ENCODE measurements around the gene DLG2. TPM values are rescaled to one million over a fixed set of nuclear protein-coding genes. Genes with fewer than 3 reads are reported as not detected.

The DLG2 gene
- polyA plus RNA-seq, 3 donors: 9.9 to 11.8 (median 10.1) TPM

GRCh38 chr11:85099522-85099921 lies 527.6 kb downstream of the DLG2 start:
- DNase-seq (ENCODE audit: extremely low read depth in 1 of 11, low read depth in 9 of 11, low spot score in 4 of 11): no peak

GRCh38 chr11:85098996-85099395 lies 528.1 kb downstream of the DLG2 start:
- DNase-seq (ENCODE audit: extremely low read depth in 1 of 11, low read depth in 9 of 11, low spot score in 4 of 11): no peak

GRCh38 chr11:85096939-85097338 lies 530.2 kb downstream of the DLG2 start:
- DNase-seq (ENCODE audit: extremely low read depth in 1 of 11, low read depth in 9 of 11, low spot score in 4 of 11): no peak

- no peak for DNase-seq (ENCODE audit: extremely low read depth in 1 of 11, low read depth in 9 of 11, low spot score in 4 of 11)
Measured at GRCh38 chr11:85095239-85095638, 531.9 kb downstream of the DLG2 start.

GRCh38 chr11:85094795-85095194 lies 532.3 kb downstream of the DLG2 start:
- DNase-seq (ENCODE audit: extremely low read depth in 1 of 11, low read depth in 9 of 11, low spot score in 4 of 11): no peak

GRCh38 chr11:85089654-85090053 lies 537.5 kb downstream of the DLG2 start:
- no peak for DNase-seq (ENCODE audit: extremely low read depth in 1 of 11, low read depth in 9 of 11, low spot score in 4 of 11)

- no peak for DNase-seq (ENCODE audit: extremely low read depth in 1 of 11, low read depth in 9 of 11, low spot score in 4 of 11)
Measured at GRCh38 chr11:85088286-85088685, 538.9 kb downstream of the DLG2 start.

GRCh38 chr11:85086504-85087284 lies 540.5 kb downstream of the DLG2 start:
- no peak for DNase-seq (ENCODE audit: extremely low read depth in 1 of 11, low read depth in 9 of 11, low spot score in 4 of 11)

GRCh38 chr11:85076535-85077330 lies 550.4 kb downstream of the DLG2 start:
- DNase-seq (ENCODE audit: extremely low read depth in 1 of 11, low read depth in 9 of 11, low spot score in 4 of 11): peak in 2 of 11 donors; percentile 2 to 12

GRCh38 chr11:85062659-85063058 lies 564.5 kb downstream of the DLG2 start:
- no peak for DNase-seq (ENCODE audit: extremely low read depth in 1 of 11, low read depth in 9 of 11, low spot score in 4 of 11)

GRCh38 chr11:85052636-85053035 lies 574.5 kb downstream of the DLG2 start:
- no peak for DNase-seq (ENCODE audit: extremely low read depth in 1 of 11, low read depth in 9 of 11, low spot score in 4 of 11)

- no peak for DNase-seq (ENCODE audit: extremely low read depth in 1 of 11, low read depth in 9 of 11, low spot score in 4 of 11)
Measured at GRCh38 chr11:85048801-85049200, 578.3 kb downstream of the DLG2 start.

GRCh38 chr11:85045716-85046115 lies 581.4 kb downstream of the DLG2 start:
- no peak for DNase-seq (ENCODE audit: extremely low read depth in 1 of 11, low read depth in 9 of 11, low spot score in 4 of 11)

- DNase-seq (ENCODE audit: extremely low read depth in 1 of 11, low read depth in 9 of 11, low spot score in 4 of 11): no peak
Measured at GRCh38 chr11:85044911-85045310, 582.2 kb downstream of the DLG2 start.

GRCh38 chr11:85042361-85042760 lies 584.8 kb downstream of the DLG2 start:
- DNase-seq (ENCODE audit: extremely low read depth in 1 of 11, low read depth in 9 of 11, low spot score in 4 of 11): no peak

- no peak for DNase-seq (ENCODE audit: extremely low read depth in 1 of 11, low read depth in 9 of 11, low spot score in 4 of 11)
Measured at GRCh38 chr11:85040166-85040565, 587.0 kb downstream of the DLG2 start.

GRCh38 chr11:85029964-85030363 lies 597.2 kb downstream of the DLG2 start:
- DNase-seq (ENCODE audit: extremely low read depth in 1 of 11, low read depth in 9 of 11, low spot score in 4 of 11): no peak

- no peak for DNase-seq (ENCODE audit: extremely low read depth in 1 of 11, low read depth in 9 of 11, low spot score in 4 of 11)
Measured at GRCh38 chr11:85028329-85029101, 598.6 kb downstream of the DLG2 start.

- DNase-seq (ENCODE audit: extremely low read depth in 1 of 11, low read depth in 9 of 11, low spot score in 4 of 11): no peak
Measured at GRCh38 chr11:85027346-85027745, 599.8 kb downstream of the DLG2 start.

- DNase-seq (ENCODE audit: extremely low read depth in 1 of 11, low read depth in 9 of 11, low spot score in 4 of 11): no peak
Measured at GRCh38 chr11:85021058-85021457, 606.1 kb downstream of the DLG2 start.
